ENCODE results near the gene ACSL5.

The ACSL5 gene

GRCh38 chr10:112373912-112374338, at the start of gene ACSL5:
TSS of gene ACSL5 (plus strand) at chr10:112374116. CDS start at chr10:112394947, 20,831 bp downstream.
- Mint-ChIP-seq H3K9me3 (peaks cover 3% of the 10 kb centered on the region), H3K4me1 (ENCODE audit: low read depth) (peaks cover 65% of the 10 kb centered on the region), H3K27me3 (no peaks in the 10 kb centered on the region), H3K4me3 (peak within 1 kb of the TSS; percentile 99), H3K36me3 (ENCODE audit: low read depth) (peaks cover 3% of the 10 kb centered on the region), H3K27ac (peak within 1 kb of the TSS; percentile 100)

DNA sequence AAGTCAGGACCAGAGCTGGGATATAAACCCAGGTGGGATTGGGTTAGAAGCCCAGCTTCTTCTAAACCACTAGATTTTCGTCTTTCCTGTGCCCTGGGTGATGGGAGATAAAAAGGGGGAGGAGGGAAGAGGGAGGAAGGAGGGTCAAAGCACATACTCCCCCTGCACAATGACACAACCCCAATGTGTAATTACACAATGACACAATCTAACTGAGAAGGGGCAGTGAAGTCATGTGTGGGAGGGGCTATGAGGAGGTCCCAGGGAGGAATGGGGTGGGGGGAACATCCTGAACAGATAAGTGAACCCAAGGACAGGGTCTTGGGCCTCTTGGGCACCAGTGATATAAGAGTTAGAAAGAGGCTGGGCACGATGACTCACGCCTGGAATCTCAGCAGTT, 46.2 kb upstream of the ACSL5 start:
- Mint-ChIP-seq H3K27me3 (peaks cover 12% of the 10 kb centered on the region), H3K36me3 (ENCODE audit: low read depth) (no peaks in the 10 kb centered on the region), H3K4me1 (ENCODE audit: low read depth) (peaks cover 13% of the 10 kb centered on the region), H3K4me3 (no peak overlapping the region), H3K9me3 (no peaks in the 10 kb centered on the region), H3K27ac (no peak overlapping the region)

DNA sequence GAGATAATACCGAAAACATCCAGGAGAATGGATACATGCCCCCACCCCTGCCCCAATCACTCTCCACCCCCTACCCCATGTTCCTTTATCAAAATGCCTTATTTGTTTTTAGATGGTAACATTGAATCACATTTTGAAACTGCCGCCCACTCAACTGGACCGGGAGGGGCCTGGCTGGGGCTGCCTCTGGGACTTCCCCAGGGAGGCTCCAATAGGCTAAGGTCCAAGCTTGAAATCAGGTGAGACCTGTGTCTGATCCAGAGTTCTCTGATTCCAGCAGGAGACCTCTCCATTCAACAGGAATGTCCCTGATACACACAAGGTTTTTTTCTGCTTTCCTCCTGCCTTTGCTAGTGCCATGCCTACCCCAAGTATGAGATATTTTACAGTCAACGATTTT, 43.8 kb upstream of the ACSL5 start:
- H3K27ac Mint-ChIP-seq: no peak overlapping the region
- H3K36me3 Mint-ChIP-seq (ENCODE audit: low read depth): no peaks in the 10 kb centered on the region
- no peak overlapping the region for H3K4me3 Mint-ChIP-seq
- H3K9me3 Mint-ChIP-seq: no peaks in the 10 kb centered on the region
- peaks cover 10% of the 10 kb centered on the region for H3K27me3 Mint-ChIP-seq
- H3K4me1 Mint-ChIP-seq (ENCODE audit: low read depth): peaks cover 18% of the 10 kb centered on the region

DNA sequence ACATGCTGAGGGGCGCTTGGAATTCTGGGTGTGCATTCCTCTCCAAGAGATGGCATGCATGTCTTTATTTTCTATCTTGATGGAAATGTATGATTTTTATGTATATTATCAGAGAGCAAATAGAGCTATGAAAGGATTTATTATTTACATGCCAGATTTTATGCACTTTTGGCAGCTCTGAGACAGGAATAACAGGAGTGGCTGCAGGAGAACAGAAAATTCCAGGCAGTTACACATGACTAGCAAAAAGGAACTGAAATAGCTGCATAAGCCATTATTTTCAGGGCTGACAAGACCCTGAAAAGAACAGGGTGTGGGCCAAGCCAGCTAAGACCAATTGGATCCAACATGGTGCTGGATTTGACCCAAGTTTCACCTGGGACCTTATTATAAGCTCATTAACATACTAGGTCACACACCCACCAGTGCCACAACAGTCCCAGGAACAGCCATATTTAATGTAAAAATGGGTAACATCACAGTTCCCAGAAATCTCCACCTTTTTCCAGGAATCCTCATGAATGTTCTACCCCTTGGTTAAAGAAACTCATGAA, 43.2 kb upstream of the ACSL5 start:
- Mint-ChIP-seq H3K4me1 (ENCODE audit: low read depth) (peaks cover 18% of the 10 kb centered on the region), H3K27me3 (peaks cover 5% of the 10 kb centered on the region), H3K27ac (no peak overlapping the region), H3K36me3 (ENCODE audit: low read depth) (no peaks in the 10 kb centered on the region), H3K4me3 (no peak overlapping the region), H3K9me3 (no peaks in the 10 kb centered on the region)

GRCh38 chr10:112332022-112332421, 41.9 kb upstream of the ACSL5 start:
- Mint-ChIP-seq H3K27ac (no peak overlapping the region), H3K36me3 (ENCODE audit: low read depth) (no peaks in the 10 kb centered on the region), H3K4me1 (ENCODE audit: low read depth) (peaks cover 20% of the 10 kb centered on the region), H3K27me3 (peaks cover 8% of the 10 kb centered on the region), H3K4me3 (no peak overlapping the region), H3K9me3 (no peaks in the 10 kb centered on the region)

DNA sequence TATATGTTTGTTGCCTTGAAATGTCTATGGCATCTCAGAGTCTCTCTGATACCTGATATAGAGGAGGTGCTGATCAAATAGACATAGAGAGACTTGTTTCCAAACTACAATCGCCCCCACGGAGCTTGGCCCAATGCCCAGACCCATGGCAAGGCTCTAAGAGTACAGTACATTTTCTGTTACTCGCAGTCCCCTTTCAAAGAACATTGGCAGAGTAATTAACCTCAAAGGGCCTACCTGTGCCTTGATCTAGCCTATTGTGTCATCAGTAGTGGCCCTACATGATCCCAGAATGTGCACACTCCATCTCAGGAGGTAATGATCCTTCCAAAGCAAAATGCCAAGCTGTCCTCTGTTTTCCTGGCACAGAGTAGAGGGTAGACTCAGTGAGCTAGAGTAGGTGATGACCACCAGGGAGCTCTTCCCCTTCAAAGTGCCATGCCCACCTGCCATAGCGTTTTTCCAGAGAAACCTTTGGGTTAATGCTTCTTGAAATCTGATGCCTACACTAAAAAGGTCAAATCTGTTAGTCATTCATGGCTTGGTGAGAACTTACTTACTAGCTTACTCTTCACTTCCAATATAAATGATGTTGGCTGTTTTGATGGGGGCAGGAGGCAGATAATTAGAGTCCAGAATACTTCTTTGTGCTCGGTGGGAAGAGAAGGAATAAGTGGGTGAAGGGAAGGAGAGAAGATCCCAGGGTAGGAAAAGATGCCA, 41.2 kb upstream of the ACSL5 start:
- no peak overlapping the region for H3K4me3 Mint-ChIP-seq
- peaks cover 20% of the 10 kb centered on the region for H3K4me1 Mint-ChIP-seq (ENCODE audit: low read depth)
- no peak overlapping the region for H3K27ac Mint-ChIP-seq
- peaks cover 8% of the 10 kb centered on the region for H3K27me3 Mint-ChIP-seq
- H3K9me3 Mint-ChIP-seq: no peaks in the 10 kb centered on the region
- no peaks in the 10 kb centered on the region for H3K36me3 Mint-ChIP-seq (ENCODE audit: low read depth)

DNA sequence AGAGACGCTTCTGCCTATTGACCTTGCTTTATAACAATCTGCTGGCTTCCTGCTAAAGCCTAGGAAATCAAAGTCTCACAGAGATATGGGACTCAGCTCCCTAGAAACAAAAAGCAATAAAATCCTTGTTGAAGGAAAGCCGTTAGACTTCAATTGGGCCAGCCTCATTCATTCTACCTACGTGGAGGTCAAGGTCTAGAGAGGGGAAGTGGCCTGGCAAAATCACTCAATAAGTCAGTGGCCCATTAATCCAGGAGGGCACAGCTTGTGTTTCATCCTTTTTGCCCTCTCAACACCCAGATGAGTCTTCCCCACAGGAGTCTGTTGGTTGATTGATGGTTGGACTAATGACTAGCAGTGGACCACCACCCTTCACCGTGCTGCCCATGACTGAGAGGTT, 40.5 kb upstream of the ACSL5 start:
- Mint-ChIP-seq H3K27ac (no peak overlapping the region), H3K27me3 (peaks cover 6% of the 10 kb centered on the region), H3K9me3 (no peaks in the 10 kb centered on the region), H3K36me3 (ENCODE audit: low read depth) (no peaks in the 10 kb centered on the region), H3K4me1 (ENCODE audit: low read depth) (peaks cover 20% of the 10 kb centered on the region), H3K4me3 (no peak overlapping the region)

GRCh38 chr10:112335111-112335867, 38.6 kb upstream of the ACSL5 start:
- H3K36me3 Mint-ChIP-seq (ENCODE audit: low read depth): no peaks in the 10 kb centered on the region
- H3K4me3 Mint-ChIP-seq: no peak overlapping the region
- no peaks in the 10 kb centered on the region for H3K9me3 Mint-ChIP-seq
- peaks cover 16% of the 10 kb centered on the region for H3K4me1 Mint-ChIP-seq (ENCODE audit: low read depth)
- H3K27ac Mint-ChIP-seq: no peak overlapping the region
- H3K27me3 Mint-ChIP-seq: peaks cover 4% of the 10 kb centered on the region

DNA sequence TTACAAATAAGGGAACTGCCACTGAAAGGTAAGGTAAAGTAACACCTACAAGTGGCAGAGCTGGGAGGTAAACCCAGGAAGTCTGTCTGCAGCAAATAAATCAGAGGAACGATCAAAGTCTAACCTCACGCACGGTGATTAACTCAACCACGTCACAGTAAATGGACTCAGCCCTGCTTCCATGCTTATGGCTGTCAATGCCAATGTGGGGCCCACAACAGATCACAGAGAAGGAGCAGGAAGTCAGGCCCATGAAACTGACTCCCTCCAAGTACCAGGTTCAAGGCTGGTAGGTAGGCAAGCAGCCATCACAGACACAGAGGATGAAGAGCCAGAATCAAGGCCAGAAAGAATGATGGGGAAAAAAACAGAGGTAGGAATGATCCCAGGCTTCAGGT, 38.0 kb upstream of the ACSL5 start:
- H3K27me3 Mint-ChIP-seq: peaks cover 4% of the 10 kb centered on the region
- peaks cover 14% of the 10 kb centered on the region for H3K4me1 Mint-ChIP-seq (ENCODE audit: low read depth)
- no peak overlapping the region for H3K27ac Mint-ChIP-seq
- H3K36me3 Mint-ChIP-seq (ENCODE audit: low read depth): no peaks in the 10 kb centered on the region
- no peak overlapping the region for H3K4me3 Mint-ChIP-seq
- H3K9me3 Mint-ChIP-seq: no peaks in the 10 kb centered on the region

DNA sequence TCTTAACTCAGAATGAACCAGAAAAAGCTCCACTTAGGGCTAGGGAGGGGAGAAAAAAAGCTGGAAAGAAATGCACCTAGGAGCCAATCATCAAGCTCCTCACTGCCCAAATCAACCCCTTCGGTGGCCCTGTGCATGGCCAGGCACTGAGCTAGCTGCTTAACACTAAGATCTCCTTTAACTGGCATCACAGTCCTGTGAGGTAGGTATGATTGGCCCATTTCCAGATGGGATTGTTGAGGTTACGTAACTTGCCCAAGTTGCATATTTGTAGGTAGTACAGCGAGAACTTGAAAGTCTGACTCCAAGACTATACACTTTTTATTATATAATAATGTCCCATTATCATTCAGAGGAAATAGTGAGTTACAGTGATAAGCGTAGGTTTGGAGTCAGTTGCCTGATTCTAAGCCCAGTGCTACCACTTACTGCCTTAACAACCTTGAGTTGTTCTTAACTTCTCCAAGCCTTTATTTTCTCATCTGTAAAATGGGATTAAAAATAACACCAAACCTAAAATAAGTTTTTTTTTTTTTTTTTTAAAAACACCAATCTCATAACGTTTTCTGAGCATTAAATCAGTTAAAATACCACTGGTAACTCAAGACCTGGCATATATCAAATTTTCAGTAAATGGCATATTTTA, 37.2 kb upstream of the ACSL5 start:
- Mint-ChIP-seq H3K27me3 (peaks cover 4% of the 10 kb centered on the region), H3K4me3 (no peak overlapping the region), H3K4me1 (ENCODE audit: low read depth) (peaks cover 14% of the 10 kb centered on the region), H3K27ac (no peak overlapping the region), H3K9me3 (no peaks in the 10 kb centered on the region), H3K36me3 (ENCODE audit: low read depth) (no peaks in the 10 kb centered on the region)

DNA sequence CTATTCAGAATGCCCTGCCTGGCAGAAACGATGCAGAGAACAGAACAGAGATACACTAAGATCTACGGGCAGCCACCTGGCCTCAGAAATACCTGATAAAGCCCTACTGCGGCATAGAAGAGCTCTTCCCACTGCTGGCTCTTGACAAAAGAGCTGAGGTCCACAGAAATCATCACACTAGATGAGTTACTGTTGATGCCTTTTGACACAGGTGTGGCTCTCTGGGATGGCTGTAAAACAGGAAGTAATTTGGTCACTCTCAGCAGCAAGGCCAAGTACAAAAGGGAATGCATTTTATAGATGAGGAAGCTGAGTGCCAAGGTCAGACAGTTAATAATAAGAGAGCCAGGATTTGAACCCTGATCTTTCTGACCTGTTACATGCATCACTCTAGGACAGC, 35.0 kb upstream of the ACSL5 start:
- H3K27ac Mint-ChIP-seq: no peak overlapping the region

GRCh38 chr10:112340601-112341000, 33.3 kb upstream of the ACSL5 start:
- H3K4me3 Mint-ChIP-seq: no peak overlapping the region
- H3K4me1 Mint-ChIP-seq (ENCODE audit: low read depth): peaks cover 3% of the 10 kb centered on the region
- H3K36me3 Mint-ChIP-seq (ENCODE audit: low read depth): no peaks in the 10 kb centered on the region
- no peak overlapping the region for H3K27ac Mint-ChIP-seq
- no peaks in the 10 kb centered on the region for H3K9me3 Mint-ChIP-seq
- peaks cover 4% of the 10 kb centered on the region for H3K27me3 Mint-ChIP-seq

More for the DNA sequence above, 35.0 kb upstream of the ACSL5 start:
- peaks cover 4% of the 10 kb centered on the region for H3K27me3 Mint-ChIP-seq
- no peaks in the 10 kb centered on the region for H3K36me3 Mint-ChIP-seq (ENCODE audit: low read depth)
- no peaks in the 10 kb centered on the region for H3K9me3 Mint-ChIP-seq
- no peak overlapping the region for H3K4me3 Mint-ChIP-seq
- H3K4me1 Mint-ChIP-seq (ENCODE audit: low read depth): peaks cover 3% of the 10 kb centered on the region

GRCh38 chr10:112343056-112343806, 30.7 kb upstream of the ACSL5 start:
- H3K36me3 Mint-ChIP-seq (ENCODE audit: low read depth): no peaks in the 10 kb centered on the region
- no peak overlapping the region for H3K4me3 Mint-ChIP-seq
- H3K27me3 Mint-ChIP-seq: no peaks in the 10 kb centered on the region
- H3K4me1 Mint-ChIP-seq (ENCODE audit: low read depth): no peaks in the 10 kb centered on the region
- no peak overlapping the region for H3K27ac Mint-ChIP-seq
- no peaks in the 10 kb centered on the region for H3K9me3 Mint-ChIP-seq

DNA sequence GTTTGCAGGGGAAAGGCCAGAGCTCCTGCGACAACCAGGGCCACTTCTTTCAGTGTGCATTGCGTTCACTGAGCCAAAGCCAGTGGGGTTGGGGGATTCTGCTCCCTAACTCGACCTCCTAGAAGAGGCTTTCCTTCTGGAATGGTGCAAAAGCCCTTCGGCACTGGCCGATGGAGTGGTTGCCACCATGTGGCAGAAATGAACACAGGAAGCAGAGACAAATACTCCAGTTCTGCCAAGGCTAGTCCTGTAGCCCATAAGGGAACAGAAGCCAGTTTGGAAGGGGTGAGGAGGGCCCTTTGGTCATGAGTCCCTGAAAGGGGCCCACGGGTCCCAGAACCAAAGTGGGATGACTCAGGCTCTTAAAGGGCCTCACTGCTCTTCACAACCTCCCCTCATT, 29.7 kb upstream of the ACSL5 start:
- Mint-ChIP-seq H3K4me1 (ENCODE audit: low read depth) (no peaks in the 10 kb centered on the region), H3K4me3 (no peak overlapping the region), H3K27ac (no peak overlapping the region), H3K9me3 (no peaks in the 10 kb centered on the region), H3K27me3 (no peaks in the 10 kb centered on the region), H3K36me3 (ENCODE audit: low read depth) (no peaks in the 10 kb centered on the region)

All from stimulated activated naive CD8-positive, alpha-beta T cell treated with anti-CD3 and anti-CD28 coated beads, Interleukin-15, Interleukin-2, amounts not matched to agents 100 ng/mL and 50 ng/mL, for 24 hours (primary cell).